Right ventricle myocardium superior (tissue), 1 donor: ENCODE data around the gene ATXN1. TPM values are rescaled to one million over a fixed set of nuclear protein-coding genes. Genes with fewer than 3 reads are reported as not detected.
"Not testable (repeated sequence)": the region's sequence is repeated elsewhere in the genome, so short reads cannot be mapped to it uniquely, and the experiment has no call there.

Experiments used
- ATAC-seq: fragments of 200-7000 bp; cut with Tn5 transposase; one replicate; pipeline ENCODE4 v1.9.1; 2020; ENCODE audit warnings: mild to moderate bottlenecking; ENCODE audit not compliant: poor library complexity
- DNase-seq: peaks from one replicate; pipeline ENCODE4 v3.0.0-alpha.2; 2020
- intact Hi-C: fragments of 100-400 bp; cut with DNase I; formaldehyde crosslinking; loops from one replicate; pipeline ENCODE4 v1.11.2; 2022
- total RNA-seq: library from RNA; stranded (reverse); fragmentation: NEBNext Ultra II Directional; extraction: Animal tissue kit (Norgen Biotek cat#: 25700); gene quantifications from one replicate; pipeline ENCODE4 v1.2.1, GENCODE V29; 2021
- donor health status: DM: no; HTN: yes; CAD: no; lungs with severe emphysema.

ATXN1 gene
- total RNA-seq, 1 donor from 2014 or later: 36.1 TPM

GRCh38 chr6:16618962-16619361 is 142.3 kb downstream of the ATXN1 start:
- peak; percentile 62 for ATAC-seq
- no peak for DNase-seq
- intact Hi-C loops: no loop called here

- DNase-seq, ATAC-seq, intact Hi-C loops: not testable (repeated sequence)
These were observed 146.0 kb downstream of the ATXN1 start for GRCh38 chr6:16615215-16615614.

GRCh38 chr6:16614143-16614542 is 147.1 kb downstream of the ATXN1 start:
- DNase-seq, intact Hi-C loops, ATAC-seq: not testable (repeated sequence)

GRCh38 chr6:16613504-16613903 is 147.8 kb downstream of the ATXN1 start:
- DNase-seq, ATAC-seq, intact Hi-C loops: not testable (repeated sequence)

- no peak for ATAC-seq
- intact Hi-C loops: no loop called here
- no peak for DNase-seq
These were observed 152.8 kb downstream of the ATXN1 start for GRCh38 chr6:16608444-16608843.

- intact Hi-C loops: no loop called here
- no peak for ATAC-seq
- no peak for DNase-seq
These were observed 159.2 kb downstream of the ATXN1 start for GRCh38 chr6:16602035-16602434.

GRCh38 chr6:16600701-16601100 is 160.6 kb downstream of the ATXN1 start:
- ATAC-seq: no peak
- no peak for DNase-seq

GRCh38 chr6:16600026-16600425 is 161.2 kb downstream of the ATXN1 start:
- ATAC-seq: no peak
- no peak for DNase-seq
- intact Hi-C loops: no loop called here

More at GRCh38 chr6:16600701-16601100, 160.6 kb downstream of the ATXN1 start:
- intact Hi-C loops: no loop called here

- DNase-seq (no peak), ATAC-seq (no peak)
- intact Hi-C loops: no loop called here
These were observed 164.5 kb downstream of the ATXN1 start for GRCh38 chr6:16596616-16597331.

- ATAC-seq (no peak), DNase-seq (no peak)
- intact Hi-C loops: no loop called here
These were observed 165.6 kb downstream of the ATXN1 start for GRCh38 chr6:16595514-16596120.

- ATAC-seq (no peak), DNase-seq (no peak)
- intact Hi-C loops: no loop called here
These were observed 166.4 kb downstream of the ATXN1 start for GRCh38 chr6:16594849-16595248.

GRCh38 chr6:16592223-16592911 is 168.9 kb downstream of the ATXN1 start:
- intact Hi-C loops: no loop called here
- ATAC-seq: no peak
- no peak for DNase-seq

GRCh38 chr6:16591396-16592222 is 169.7 kb downstream of the ATXN1 start:
- intact Hi-C loops: no loop called here
- no peak for DNase-seq
- ATAC-seq: no peak

- ATAC-seq: peak; percentile 35
These were observed 175.5 kb downstream of the ATXN1 start for GRCh38 chr6:16585805-16586204.

GRCh38 chr6:16583144-16583762 is 178.0 kb downstream of the ATXN1 start:
- intact Hi-C loops: no loop called here
- ATAC-seq (peak; percentile 32), DNase-seq (no peak)

More at GRCh38 chr6:16585805-16586204, 175.5 kb downstream of the ATXN1 start:
- intact Hi-C loops: no loop called here
- no peak for DNase-seq

GRCh38 chr6:16582446-16583143 is 178.7 kb downstream of the ATXN1 start:
- DNase-seq (no peak), ATAC-seq (peak; percentile 30)
- intact Hi-C loops: no loop called here

GRCh38 chr6:16578695-16579285 is 182.5 kb downstream of the ATXN1 start:
- no peak for ATAC-seq
- intact Hi-C loops: no loop called here

More at GRCh38 chr6:16578695-16579285, 182.5 kb downstream of the ATXN1 start:
- no peak for DNase-seq
